HS-5 (cell line): Measurements from ENCODE around the gene VAC14.
"Not testable (repeated sequence)": the region's sequence is repeated elsewhere in the genome, so short reads cannot be mapped to it uniquely, and the experiment has no call there.

Experiments
- DNase-seq: peaks from one replicate; pipeline ENCODE4 v3.0.0-alpha.2; 2012; ENCODE audit warnings: low read depth

The VAC14 gene

GRCh38 chr16:70743791-70744190 lies 57.2 kb downstream of the VAC14 start:
- no peak for DNase-seq

- not testable (repeated sequence) for DNase-seq
Measured at GRCh38 chr16:70742967-70743366, 58.0 kb downstream of the VAC14 start.

GRCh38 chr16:70741783-70742125 lies 59.2 kb downstream of the VAC14 start:
- no peak for DNase-seq

GRCh38 chr16:70740914-70741782 lies 59.8 kb downstream of the VAC14 start:
- peak; percentile 59 for DNase-seq

- no peak for DNase-seq
Measured at GRCh38 chr16:70740174-70740913, 60.6 kb downstream of the VAC14 start.

- no peak for DNase-seq
Measured at GRCh38 chr16:70739389-70739788, 61.6 kb downstream of the VAC14 start.

- no peak for DNase-seq
Measured at GRCh38 chr16:70738083-70738977, 62.6 kb downstream of the VAC14 start.

- DNase-seq = peak; percentile 68
Measured at GRCh38 chr16:70737377-70738082, 63.4 kb downstream of the VAC14 start.

GRCh38 chr16:70736465-70737376 lies 64.2 kb downstream of the VAC14 start:
- no peak for DNase-seq

GRCh38 chr16:70735141-70735979 lies 65.6 kb downstream of the VAC14 start:
- no peak for DNase-seq

GRCh38 chr16:70734522-70735095 lies 66.3 kb downstream of the VAC14 start:
- DNase-seq = no peak

GRCh38 chr16:70730944-70731343 lies 70.0 kb downstream of the VAC14 start:
- no peak for DNase-seq

GRCh38 chr16:70730031-70730430 lies 70.9 kb downstream of the VAC14 start:
- no peak for DNase-seq

GRCh38 chr16:70729292-70729691 lies 71.7 kb downstream of the VAC14 start:
- DNase-seq = no peak

- DNase-seq = no peak
Measured at GRCh38 chr16:70728150-70728549, 72.8 kb downstream of the VAC14 start.

- no peak for DNase-seq
Measured at GRCh38 chr16:70726892-70727361, 74.0 kb downstream of the VAC14 start.

- DNase-seq = no peak
Measured at GRCh38 chr16:70725912-70726828, 74.8 kb downstream of the VAC14 start.
